ENCODE measurements around the gene HLX.

HLX gene

DNA sequence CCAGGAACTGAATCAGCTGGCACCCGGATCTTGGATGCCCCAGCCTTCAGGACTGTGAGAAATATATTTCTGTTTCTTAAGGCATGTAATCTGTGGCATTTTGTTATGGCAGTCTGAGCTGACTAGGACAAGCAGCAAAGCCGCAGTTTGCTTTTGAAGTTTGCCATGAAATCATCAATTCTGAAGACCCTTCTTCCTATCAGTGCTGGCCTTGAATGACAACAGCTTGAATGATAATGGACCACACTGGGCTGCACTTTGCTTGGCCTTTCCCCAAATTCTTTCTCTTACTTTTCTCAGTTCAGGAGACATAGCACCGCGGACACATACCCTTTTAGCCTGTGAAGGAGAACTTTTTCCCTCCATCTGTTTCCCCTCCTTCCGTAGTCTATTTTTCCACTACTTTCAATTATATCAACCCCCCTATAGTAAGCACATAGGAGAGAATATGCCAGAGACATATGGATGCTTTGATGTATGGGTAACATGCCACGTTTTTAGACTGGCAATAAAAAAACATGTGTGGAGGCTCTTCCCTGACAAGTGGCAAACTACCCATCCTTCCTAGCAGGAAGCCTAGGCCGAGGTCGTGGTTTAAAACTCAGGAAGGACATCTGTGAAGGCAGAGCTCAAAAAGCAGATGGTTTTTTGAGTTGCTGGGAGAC, 42.9 kb downstream of the HLX start:
- DNase-seq (ENCODE audit: low read depth in 2 of 2, low spot score in 1 of 2), result no peak

DNA sequence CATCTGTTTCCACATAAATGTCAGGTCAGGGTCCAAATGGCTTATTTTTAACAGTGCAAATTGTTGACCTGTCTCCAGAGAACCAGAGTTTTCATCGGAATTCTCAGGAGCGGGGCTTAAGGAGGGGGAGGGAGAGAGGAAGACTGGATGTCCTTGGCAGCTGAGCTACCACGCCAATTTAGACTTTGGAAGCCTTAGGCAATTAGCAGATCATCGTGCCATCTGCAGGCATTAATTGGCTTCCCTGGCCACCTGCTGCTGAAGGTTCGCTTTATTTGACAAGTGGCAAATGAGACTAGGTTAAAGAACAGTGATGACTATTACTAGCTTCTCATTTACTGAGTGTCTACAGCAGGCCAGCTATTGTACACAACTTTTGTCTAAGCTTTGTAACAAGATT, 43.7 kb downstream of the HLX start:
- no peak for DNase-seq (ENCODE audit: low read depth in 2 of 2, low spot score in 1 of 2)

DNA sequence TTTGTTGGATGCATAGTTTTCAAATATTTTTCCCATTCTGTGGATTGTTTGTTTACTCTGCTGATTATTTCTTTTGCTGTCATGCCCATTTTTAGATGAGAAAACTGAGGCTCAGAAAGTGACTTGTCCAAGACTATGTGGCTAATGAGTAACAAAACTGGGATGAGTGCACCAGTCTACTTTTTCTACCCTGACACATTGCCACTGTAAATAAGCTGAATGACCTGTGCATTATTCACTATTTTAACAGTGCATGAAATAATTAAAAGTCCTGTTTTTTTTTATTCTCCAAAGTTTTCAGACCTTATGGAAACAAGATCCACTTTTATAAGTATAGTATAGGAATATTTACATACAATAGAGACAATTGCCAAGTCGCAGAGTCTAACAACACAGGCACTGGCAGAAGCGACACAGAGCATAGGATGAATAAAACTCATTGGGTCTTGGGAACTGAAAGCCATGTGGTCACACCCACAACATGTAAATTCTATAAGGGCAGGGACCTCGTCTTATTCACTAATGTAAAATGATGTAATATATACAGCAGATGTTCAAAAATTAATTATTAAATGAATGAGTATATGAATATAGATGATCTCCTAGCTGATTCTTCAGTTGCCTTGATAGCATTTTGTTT, 45.2 kb downstream of the HLX start:
- no peak for DNase-seq (ENCODE audit: low read depth in 2 of 2, low spot score in 1 of 2)

DNA sequence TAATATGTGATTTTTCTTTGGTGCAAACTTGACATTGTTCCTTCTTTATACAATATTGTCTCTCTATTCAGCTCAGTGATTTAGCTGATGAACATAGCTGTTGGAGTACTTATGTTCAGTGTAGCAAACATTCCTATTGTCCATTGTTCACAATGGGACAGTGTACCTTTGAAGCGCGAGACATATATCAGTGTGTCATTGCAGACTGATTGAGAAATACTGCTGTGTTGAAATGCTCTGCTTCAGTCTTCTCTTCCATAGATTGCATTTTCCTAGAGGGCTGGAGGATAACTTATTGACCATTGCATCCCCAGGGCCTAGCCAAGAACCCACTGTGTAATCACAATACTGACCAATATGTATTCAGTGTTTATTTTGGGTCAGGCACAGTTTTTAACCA, 46.5 kb downstream of the HLX start:
- no peak for DNase-seq (ENCODE audit: low read depth in 2 of 2, low spot score in 1 of 2)

DNA sequence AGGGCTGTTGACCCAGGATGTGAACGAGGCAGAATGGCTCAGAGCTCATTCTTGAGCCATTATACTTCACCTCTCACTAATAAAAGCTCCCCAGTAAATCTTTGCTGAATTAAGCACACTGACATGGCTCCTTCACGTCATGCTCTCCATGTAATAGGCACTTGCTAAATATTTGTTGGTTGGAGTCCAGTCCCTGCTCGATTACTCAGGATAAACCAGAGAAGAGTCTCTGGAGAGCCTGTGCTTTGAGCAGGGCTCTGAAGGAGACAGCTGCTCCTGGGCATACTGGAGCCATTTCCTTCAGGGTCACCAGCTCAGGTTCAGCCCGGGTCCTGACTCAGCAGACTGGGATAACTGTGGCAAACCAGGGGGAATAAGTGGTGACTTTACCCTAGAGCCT, 46.9 kb downstream of the HLX start:
- no peak for DNase-seq (ENCODE audit: low read depth in 2 of 2, low spot score in 1 of 2)

DNA sequence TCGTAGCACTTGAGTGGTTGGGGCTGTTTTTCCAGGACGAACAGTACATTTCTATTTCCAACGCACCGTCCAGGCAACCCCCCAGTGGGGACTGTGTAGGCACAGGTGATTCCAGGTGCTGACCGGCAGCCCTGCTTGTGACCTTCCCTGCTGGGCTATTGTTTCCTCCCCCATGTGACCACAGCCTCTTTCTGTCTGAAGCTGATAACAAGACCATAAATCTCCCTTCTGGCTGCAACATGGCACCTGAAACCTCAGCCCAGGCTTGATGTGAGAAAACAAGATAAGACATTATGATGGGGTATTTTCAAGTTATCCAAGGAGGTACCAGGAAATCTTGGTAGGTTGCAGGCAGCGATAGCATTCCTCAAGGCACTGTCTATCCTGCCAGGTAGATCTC, 48.2 kb downstream of the HLX start:
- no peak for DNase-seq (ENCODE audit: low read depth in 2 of 2, low spot score in 1 of 2)

DNA sequence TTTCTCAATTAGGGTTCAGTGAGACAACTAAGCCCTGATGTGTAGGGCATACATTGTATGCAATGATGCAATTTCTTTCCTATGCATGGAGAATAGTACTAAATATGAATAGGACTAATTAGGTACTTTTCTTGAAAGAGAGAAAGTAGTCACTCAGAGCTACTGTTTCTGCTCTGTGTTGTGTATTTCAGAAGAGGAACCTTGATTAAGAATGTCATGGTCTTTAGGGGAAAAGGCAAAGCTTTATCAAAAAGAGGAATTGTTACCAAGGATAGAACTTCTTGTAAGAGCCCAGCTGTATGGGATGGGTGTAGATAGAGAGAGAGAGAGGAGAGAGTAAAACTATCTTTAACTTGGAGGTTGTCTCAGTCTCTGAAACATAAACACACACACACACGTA, 49.1 kb downstream of the HLX start:
- DNase-seq (ENCODE audit: low read depth in 2 of 2, low spot score in 1 of 2), result no peak

DNA sequence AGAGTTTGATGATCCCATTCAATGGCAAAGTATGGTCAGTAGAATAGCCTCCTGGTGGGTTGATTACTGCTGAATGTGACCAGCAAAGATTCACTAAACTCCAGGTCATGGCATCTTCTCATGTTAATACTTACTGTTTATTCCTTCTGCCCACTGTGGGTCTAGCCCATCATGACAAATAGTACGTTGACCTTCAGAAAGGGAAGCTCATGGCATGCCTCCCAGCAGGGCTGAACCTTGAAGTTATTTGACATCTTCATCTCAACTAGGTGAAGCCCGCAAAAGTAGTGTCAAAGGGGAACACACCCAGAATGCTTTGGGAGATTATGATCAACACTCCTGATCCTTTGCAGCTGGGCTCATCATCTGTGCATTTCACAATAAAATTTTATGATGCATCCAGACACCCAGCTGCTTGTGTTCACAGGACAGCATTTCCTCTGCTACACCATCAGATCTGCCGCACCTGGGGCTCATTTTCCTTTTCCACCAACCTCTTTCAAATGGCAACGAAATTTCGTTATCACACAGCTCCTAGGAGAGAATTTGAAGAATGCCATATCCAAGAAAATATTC, 49.6 kb downstream of the HLX start:
- no peak for DNase-seq (ENCODE audit: low read depth in 2 of 2, low spot score in 1 of 2)

DNA sequence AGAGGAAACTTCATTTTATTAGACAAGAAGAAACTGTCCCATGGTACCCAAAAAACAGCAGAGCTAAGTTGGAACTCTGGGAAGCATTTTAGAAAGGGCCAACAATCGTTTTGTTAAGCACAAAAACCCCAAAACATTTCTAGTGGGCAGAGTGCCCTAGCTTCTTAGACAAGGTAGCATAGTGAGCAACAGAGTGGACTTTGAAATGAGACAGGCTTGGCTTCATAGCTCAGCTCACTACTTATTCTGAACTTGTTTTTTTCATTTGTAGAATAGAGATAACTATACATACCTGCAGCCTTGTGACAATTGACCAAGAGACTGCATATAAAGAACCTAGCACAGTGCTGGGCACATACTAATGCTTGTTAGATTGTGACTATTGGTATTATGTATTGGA, 50.1 kb downstream of the HLX start:
- DNase-seq (ENCODE audit: low read depth in 2 of 2, low spot score in 1 of 2), result no peak
